ENCODE results near the gene OSTF1. TPM values are rescaled to one million over a fixed set of nuclear protein-coding genes. Genes with fewer than 3 reads are reported as not detected.

Gene OSTF1
- total RNA-seq, 1 donor from 2014 or later, result 38.4 TPM

DNA sequence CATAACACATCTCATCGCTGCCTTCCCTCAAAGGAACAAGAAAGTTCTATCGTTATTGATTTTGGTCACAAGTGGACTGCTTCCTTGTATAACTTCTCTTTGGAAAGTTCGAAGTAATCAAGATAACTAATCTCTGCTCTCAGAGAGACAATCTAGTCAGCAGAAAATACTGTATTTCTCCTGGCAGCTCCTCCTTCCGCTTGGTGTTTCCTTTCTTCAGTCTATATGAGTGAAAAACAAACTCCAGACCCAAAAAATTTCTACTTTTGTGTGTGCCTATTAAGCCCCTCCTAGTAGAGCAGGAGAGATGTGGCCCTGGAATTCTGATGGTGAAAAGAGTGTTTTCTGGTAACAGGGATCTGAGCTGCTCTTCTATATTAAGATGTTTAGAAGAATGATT, 24.5 kb downstream of the OSTF1 start:
- Mint-ChIP-seq H3K4me1 (ENCODE audit: low read depth, unreplicated experiment) (peaks cover 2% of the 10 kb centered on the region), H3K36me3 (ENCODE audit: unreplicated experiment) (peaks cover under 1% of the 10 kb centered on the region), H3K27me3 (ENCODE audit: unreplicated experiment) (no peaks in the 10 kb centered on the region), H3K9me3 (ENCODE audit: unreplicated experiment) (no peaks in the 10 kb centered on the region), H3K27ac (ENCODE audit: unreplicated experiment) (no peak overlapping the region), H3K4me3 (ENCODE audit: unreplicated experiment) (no peak overlapping the region)
- DNase-seq, result no peak
- TF ChIP-seq, protein P1, sequence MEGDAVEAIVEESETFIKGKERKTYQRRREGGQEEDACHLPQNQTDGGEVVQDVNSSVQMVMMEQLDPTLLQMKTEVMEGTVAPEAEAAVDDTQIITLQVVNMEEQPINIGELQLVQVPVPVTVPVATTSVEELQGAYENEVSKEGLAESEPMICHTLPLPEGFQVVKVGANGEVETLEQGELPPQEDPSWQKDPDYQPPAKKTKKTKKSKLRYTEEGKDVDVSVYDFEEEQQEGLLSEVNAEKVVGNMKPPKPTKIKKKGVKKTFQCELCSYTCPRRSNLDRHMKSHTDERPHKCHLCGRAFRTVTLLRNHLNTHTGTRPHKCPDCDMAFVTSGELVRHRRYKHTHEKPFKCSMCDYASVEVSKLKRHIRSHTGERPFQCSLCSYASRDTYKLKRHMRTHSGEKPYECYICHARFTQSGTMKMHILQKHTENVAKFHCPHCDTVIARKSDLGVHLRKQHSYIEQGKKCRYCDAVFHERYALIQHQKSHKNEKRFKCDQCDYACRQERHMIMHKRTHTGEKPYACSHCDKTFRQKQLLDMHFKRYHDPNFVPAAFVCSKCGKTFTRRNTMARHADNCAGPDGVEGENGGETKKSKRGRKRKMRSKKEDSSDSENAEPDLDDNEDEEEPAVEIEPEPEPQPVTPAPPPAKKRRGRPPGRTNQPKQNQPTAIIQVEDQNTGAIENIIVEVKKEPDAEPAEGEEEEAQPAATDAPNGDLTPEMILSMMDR (IDR thresholded peaks at IDR 0.05; ENCODE audit: partially characterized antibody, unreplicated experiment), result no peak

DNA sequence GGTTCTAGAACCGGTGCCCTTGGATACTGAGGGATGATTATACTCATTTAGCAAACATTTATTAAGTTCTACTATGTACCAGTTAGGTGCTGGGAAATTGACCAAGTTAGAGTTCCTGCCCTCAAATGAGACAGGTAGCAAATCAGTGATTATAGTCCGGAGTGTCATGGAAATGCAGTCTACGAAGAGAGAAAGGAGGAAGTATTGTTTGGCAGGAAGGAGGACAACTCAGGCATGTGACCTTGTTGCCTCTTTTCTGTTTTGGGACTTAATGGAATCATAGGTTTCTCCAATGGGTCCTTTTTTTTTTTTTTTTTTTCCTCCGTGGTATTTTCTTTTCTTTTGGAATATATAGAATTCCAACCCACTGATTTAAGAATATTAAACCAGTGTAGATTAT, 28.0 kb downstream of the OSTF1 start:
- TF ChIP-seq, protein P1 (IDR thresholded peaks at IDR 0.05; ENCODE audit: partially characterized antibody, unreplicated experiment), result no peak
- Mint-ChIP-seq H3K27me3 (ENCODE audit: unreplicated experiment) (no peaks in the 10 kb centered on the region), H3K9me3 (ENCODE audit: unreplicated experiment) (no peaks in the 10 kb centered on the region), H3K36me3 (ENCODE audit: unreplicated experiment) (peaks cover 10% of the 10 kb centered on the region), H3K27ac (ENCODE audit: unreplicated experiment) (no peak overlapping the region), H3K4me1 (ENCODE audit: low read depth, unreplicated experiment) (peaks cover 2% of the 10 kb centered on the region), H3K4me3 (ENCODE audit: unreplicated experiment) (no peak overlapping the region)
- no peak for DNase-seq

DNA sequence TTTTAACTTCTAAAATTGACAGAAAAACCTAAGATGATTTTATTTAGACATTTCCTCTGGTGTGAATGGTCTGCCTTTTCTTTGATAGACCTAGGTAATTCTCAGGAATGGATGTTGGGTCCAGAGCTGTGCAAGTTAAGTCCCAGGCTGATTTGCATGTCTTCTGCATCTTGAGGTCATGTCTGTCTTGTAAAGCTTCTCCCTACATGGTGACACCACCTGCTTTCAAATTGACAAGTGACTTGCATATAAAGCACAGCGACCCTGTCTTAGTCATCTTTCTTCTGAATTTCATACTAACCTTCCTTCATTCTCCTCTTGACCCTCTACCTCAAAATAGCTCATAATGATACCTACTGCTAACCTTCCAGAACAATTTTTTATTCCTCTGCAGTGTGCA, 29.2 kb downstream of the OSTF1 start:
- TF ChIP-seq, protein P1 (IDR thresholded peaks at IDR 0.05; ENCODE audit: partially characterized antibody, unreplicated experiment), result no peak
- Mint-ChIP-seq H3K36me3 (ENCODE audit: unreplicated experiment) (peaks cover 10% of the 10 kb centered on the region), H3K27ac (ENCODE audit: unreplicated experiment) (no peak overlapping the region), H3K4me1 (ENCODE audit: low read depth, unreplicated experiment) (peaks cover under 1% of the 10 kb centered on the region), H3K4me3 (ENCODE audit: unreplicated experiment) (no peak overlapping the region), H3K27me3 (ENCODE audit: unreplicated experiment) (no peaks in the 10 kb centered on the region), H3K9me3 (ENCODE audit: unreplicated experiment) (no peaks in the 10 kb centered on the region)
- DNase-seq, result no peak

DNA sequence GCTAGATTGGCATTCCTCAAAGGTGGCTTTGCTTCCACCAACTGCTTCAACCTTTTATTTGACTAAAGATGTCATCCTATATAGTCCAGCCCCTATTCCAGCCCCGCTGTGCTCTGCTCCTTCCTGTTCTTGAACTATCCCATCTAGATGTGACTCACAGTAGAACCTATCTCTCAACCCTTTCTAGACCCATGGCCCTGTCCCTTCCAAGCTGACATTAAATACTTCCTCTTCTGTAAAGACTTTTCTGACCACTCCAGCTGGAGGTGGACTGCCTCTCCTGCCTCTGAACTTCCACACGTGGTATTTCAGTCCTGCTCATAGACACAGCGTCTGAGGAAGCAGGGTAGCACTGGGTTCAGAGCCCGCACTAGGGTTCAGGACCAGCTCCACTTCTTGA, 32.4 kb downstream of the OSTF1 start:
- TF ChIP-seq, protein P1 (IDR thresholded peaks at IDR 0.05; ENCODE audit: partially characterized antibody, unreplicated experiment), result no peak
- DNase-seq, result no peak
- peaks cover 10% of the 10 kb centered on the region for H3K36me3 Mint-ChIP-seq (ENCODE audit: unreplicated experiment)
- no peak overlapping the region for H3K27ac Mint-ChIP-seq (ENCODE audit: unreplicated experiment)
- H3K9me3 Mint-ChIP-seq (ENCODE audit: unreplicated experiment), result no peaks in the 10 kb centered on the region
- no peak overlapping the region for H3K4me3 Mint-ChIP-seq (ENCODE audit: unreplicated experiment)
- H3K4me1 Mint-ChIP-seq (ENCODE audit: low read depth, unreplicated experiment), result no peaks in the 10 kb centered on the region
- H3K27me3 Mint-ChIP-seq (ENCODE audit: unreplicated experiment), result no peaks in the 10 kb centered on the region

DNA sequence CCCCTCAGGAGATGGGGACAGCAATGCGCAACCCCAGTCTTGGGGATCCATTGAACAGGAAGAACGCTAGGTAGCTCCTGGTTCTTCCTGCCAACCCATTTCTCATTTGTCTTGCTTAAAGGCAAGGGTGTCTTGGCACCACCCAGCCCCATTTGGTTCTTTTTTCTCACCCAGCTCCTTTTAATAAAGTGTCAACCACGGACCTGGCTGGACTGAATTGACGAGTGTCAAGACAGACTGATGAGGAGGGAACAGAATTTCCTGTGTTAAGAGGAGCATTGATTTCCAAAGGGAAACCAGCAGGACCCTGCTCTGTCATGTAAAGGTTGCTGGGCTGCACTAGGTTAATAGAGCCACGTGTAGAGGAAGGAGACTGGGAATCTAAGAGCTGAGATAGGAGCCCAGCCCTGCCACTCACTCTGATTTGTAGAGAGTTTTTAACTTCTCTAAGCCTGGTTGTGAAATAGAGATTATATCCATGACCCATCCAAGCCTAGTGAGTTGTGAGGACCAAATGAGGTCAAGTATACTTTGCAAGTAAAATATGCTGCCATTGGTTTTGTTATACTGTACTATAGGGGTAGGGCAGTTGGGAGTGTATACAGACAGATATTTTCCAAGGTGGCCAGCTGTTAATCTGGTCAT, 33.7 kb downstream of the OSTF1 start:
- Mint-ChIP-seq H3K27ac (ENCODE audit: unreplicated experiment) (no peak overlapping the region), H3K9me3 (ENCODE audit: unreplicated experiment) (no peaks in the 10 kb centered on the region), H3K36me3 (ENCODE audit: unreplicated experiment) (peaks cover 10% of the 10 kb centered on the region), H3K27me3 (ENCODE audit: unreplicated experiment) (no peaks in the 10 kb centered on the region), H3K4me1 (ENCODE audit: low read depth, unreplicated experiment) (no peaks in the 10 kb centered on the region), H3K4me3 (ENCODE audit: unreplicated experiment) (no peak overlapping the region)
- TF ChIP-seq, protein P1 (IDR thresholded peaks at IDR 0.05; ENCODE audit: partially characterized antibody, unreplicated experiment), result no peak
- no peak for DNase-seq
